Neural cell (in vitro differentiated cells): ENCODE data around the gene KCNJ16. TPM values are rescaled to one million over a fixed set of nuclear protein-coding genes. Genes with fewer than 3 reads are reported as not detected.

Experiments used
- H2AFZ ChIP-seq: fragments of 200-600, 300-800 bp; sonication (generic), shearing (Covaris generic); 2 replicates; pipeline ENCODE4 v1.6.0; 2014; ENCODE audit warnings: low read depth, mild to moderate bottlenecking, antibody characterized with exemption, low read length, moderate library complexity
- H3F3A ChIP-seq: fragments of 200-600 bp; shearing (Covaris generic); 2 replicates; pipeline ENCODE4 v1.6.1; 2016; ENCODE audit warnings: mild to moderate bottlenecking, moderate library complexity, mixed read lengths, antibody characterized with exemption, low read length; ENCODE audit not compliant: insufficient read depth, poor library complexity, severe bottlenecking
- H3K27ac ChIP-seq: fragments of 200-600, 300-800 bp; sonication (generic), shearing (Covaris generic); 2 replicates; pipeline ENCODE4 v1.5.1; 2014; ENCODE audit warnings: mild to moderate bottlenecking, low read length, moderate library complexity
- H3K27me3 ChIP-seq: fragments of 300-800, 200-600 bp; sonication (generic), shearing (Covaris generic); 2 replicates; pipeline ENCODE4 v1.6.0; 2014; ENCODE audit warnings: mild to moderate bottlenecking, low read depth, low read length, moderate library complexity; ENCODE audit not compliant: insufficient read depth
- H3K36me3 ChIP-seq: fragments of 300-800, 200-600 bp; sonication (generic), shearing (Covaris generic); 2 replicates; pipeline ENCODE4 v1.5.1; 2014; ENCODE audit warnings: mild to moderate bottlenecking, antibody characterized with exemption, low read length, moderate library complexity; ENCODE audit not compliant: insufficient read depth
- H3K4me2 ChIP-seq: fragments of 300-800, 200-600 bp; sonication (generic), shearing (Covaris generic); 2 replicates; pipeline ENCODE4 v1.6.0; 2014; ENCODE audit warnings: mild to moderate bottlenecking, low read length
- H3K4me3 ChIP-seq: fragments of 300-800, 200-600 bp; sonication (generic), shearing (Covaris generic); 2 replicates; pipeline ENCODE4 v1.5.1; 2014; ENCODE audit warnings: mild to moderate bottlenecking, low read length, moderate library complexity
- H3K79me2 ChIP-seq: fragments of 200-600 bp; shearing (Covaris generic); replicated peaks from 2 replicates; pipeline ENCODE4 v1.6.0; 2014; ENCODE audit warnings: mild to moderate bottlenecking, low read length, moderate library complexity; ENCODE audit not compliant: insufficient read depth
- H3K9ac ChIP-seq: fragments of 300-800, 200-600 bp; sonication (generic), shearing (Covaris generic); 2 replicates; pipeline ENCODE4 v1.6.1; 2016; ENCODE audit warnings: mild to moderate bottlenecking, low read length, mixed read lengths
- H3K9me2 ChIP-seq: fragments of 200-600 bp; shearing (Covaris generic); 2 replicates; pipeline ENCODE4 v1.6.1; 2016; ENCODE audit warnings: mild to moderate bottlenecking, low read length, mixed read lengths; ENCODE audit not compliant: insufficient read depth
- H3K9me3 ChIP-seq: fragments of 200-600, 300-800 bp; sonication (generic), shearing (Covaris generic); 2 replicates; pipeline ENCODE4 v1.6.1; 2016; ENCODE audit warnings: mild to moderate bottlenecking, mixed run types, low read length, moderate library complexity, mixed read lengths
- H4K20me1 ChIP-seq: fragments of 200-600 bp; shearing (Covaris generic); 2 replicates; pipeline ENCODE4 v1.6.1; 2016; ENCODE audit warnings: mild to moderate bottlenecking, mixed run types; ENCODE audit not compliant: insufficient read depth
- CTCF ChIP-seq: fragments of 450-650 bp; IDR thresholded peaks from 2 replicates; pipeline ENCODE4 v1.5.1; 2014; ENCODE audit warnings: antibody characterized with exemption, mild to moderate bottlenecking, moderate library complexity; ENCODE audit not compliant: poor library complexity, severe bottlenecking
- EP300 ChIP-seq: fragments of 450-650 bp; conservative IDR thresholded peaks from 2 replicates; pipeline ENCODE4 v1.6.1; 2014; ENCODE audit warnings: antibody characterized with exemption, mild to moderate bottlenecking, moderate library complexity; ENCODE audit not compliant: poor library complexity, severe bottlenecking
- EZH2 ChIP-seq: fragments of 200-600, 300-800 bp; shearing (Covaris generic), sonication (generic); IDR thresholded peaks from 2 replicates; pipeline ENCODE4 v1.6.1; 2014; ENCODE audit warnings: antibody characterized with exemption, low read length, borderline replicate concordance, mild to moderate bottlenecking; ENCODE audit not compliant: insufficient read depth, poor library complexity, severe bottlenecking
- MXI1 ChIP-seq: fragments of 450-650 bp; conservative IDR thresholded peaks from 2 replicates; pipeline ENCODE4 v1.6.1; 2014; ENCODE audit warnings: antibody characterized with exemption, mild to moderate bottlenecking; ENCODE audit not compliant: poor library complexity, severe bottlenecking
- POLR2AphosphoS5 ChIP-seq: IDR thresholded peaks from 2 replicates; pipeline ENCODE4 v1.6.1; 2012
- RAD21 ChIP-seq: fragments of 450-650 bp; conservative IDR thresholded peaks from 2 replicates; pipeline ENCODE4 v1.6.1; 2014; ENCODE audit warnings: antibody characterized with exemption, mild to moderate bottlenecking, moderate library complexity
- REST ChIP-seq: IDR thresholded peaks from 2 replicates; pipeline ENCODE4 v1.6.1; 2012; ENCODE audit warnings: borderline replicate concordance
- SMC3 ChIP-seq: fragments of 450-650 bp; conservative IDR thresholded peaks from 2 replicates; pipeline ENCODE4 v1.6.1; 2014; ENCODE audit warnings: antibody characterized with exemption, mild to moderate bottlenecking, moderate library complexity; ENCODE audit not compliant: poor library complexity
- TAF1 ChIP-seq: IDR thresholded peaks from 2 replicates; pipeline ENCODE4 v1.6.1; 2012; ENCODE audit warnings: low read depth
- polyA plus RNA-seq: library from polyadenylated mRNA; depleted of rRNA; stranded (reverse); fragments of >200 nt; gene quantifications from 2 replicates; pipeline ENCODE4 v1.2.3, GENCODE V29; 2014

KCNJ16 gene
- polyA plus RNA-seq, 1 donor from 2014 or later, result 1.7 TPM

GRCh38 chr17:70104791-70105523 is 29.9 kb downstream of the KCNJ16 start:
- Histone ChIP-seq H4K20me1 (no peaks in the 10 kb centered on the region), H3K4me3 (peak overlapping the region; percentile 44), H3F3A (peaks cover 8% of the 10 kb centered on the region), H3K79me2 (no peaks in the 10 kb centered on the region), H3K27ac (peak overlapping the region; percentile 96), H3K9ac (peak overlapping the region; percentile 61), H3K27me3 (no peaks in the 10 kb centered on the region), H3K9me2 (no peaks in the 10 kb centered on the region), H2AFZ (no peak overlapping the region), H3K9me3 (no peaks in the 10 kb centered on the region), H3K36me3 (no peaks in the 10 kb centered on the region), H3K4me2 (peak overlapping the region; percentile 21)
- TF ChIP-seq SMC3 (no peak), MXI1 (peak; percentile 29), TAF1 (no peak), POLR2AphosphoS5 (peak; percentile 82), REST (peak; percentile 91), EZH2 (no peak), EP300 (peak; percentile 98), RAD21 (peak; percentile 38), CTCF (no peak)

GRCh38 chr17:70105641-70106040 is 30.6 kb downstream of the KCNJ16 start:
- H2AFZ ChIP-seq, result no peak overlapping the region
- H3K9me2 ChIP-seq, result no peaks in the 10 kb centered on the region
- peak overlapping the region; percentile 21 for H3K4me2 ChIP-seq
- peaks cover 8% of the 10 kb centered on the region for H3F3A ChIP-seq
- peak overlapping the region; percentile 96 for H3K27ac ChIP-seq
- no peaks in the 10 kb centered on the region for H3K79me2 ChIP-seq
- H4K20me1 ChIP-seq, result no peaks in the 10 kb centered on the region
- H3K27me3 ChIP-seq, result no peaks in the 10 kb centered on the region
- peak overlapping the region; percentile 48 for H3K9ac ChIP-seq
- H3K4me3 ChIP-seq, result peak overlapping the region; percentile 20
- no peaks in the 10 kb centered on the region for H3K9me3 ChIP-seq
- TF ChIP-seq SMC3 (no peak), POLR2AphosphoS5 (no peak), REST (no peak), MXI1 (no peak), CTCF (no peak), EP300 (no peak), EZH2 (no peak), TAF1 (no peak), RAD21 (no peak)
- no peaks in the 10 kb centered on the region for H3K36me3 ChIP-seq
